Measurements from ENCODE around the gene RALGPS1.

- TF ChIP-seq CTCF (IDR thresholded peaks at IDR 0.05; ENCODE audit: low read length) (no peak), EZH2 (optimal IDR thresholded peaks at IDR 0.05; ENCODE audit: low read depth, low read length) (no peak), EZH2phosphoT487 (IDR thresholded peaks at IDR 0.05; ENCODE audit: low read length) (no peak)
Measured at GRCh38 chr9:126876531-126876930, 38.1 kb upstream of the RALGPS1 start.
